SKM-1 treated with dmso at 0.1 percent for 144 hours (cell line): ENCODE results near the gene ADH1C.
"Not testable (repeated sequence)": the region's sequence is repeated elsewhere in the genome, so short reads cannot be mapped to it uniquely, and the experiment has no call there.

Experiments
- DNase-seq: peaks from one replicate; lab custom pipeline; 2025; ENCODE audit not compliant: unreplicated experiment; lab: John Stamatoyannopoulos, UW

ADH1C gene

GRCh38 chr4:99359480-99360204 lies 7.1 kb upstream of the ADH1C start:
- no peak for DNase-seq

DNA sequence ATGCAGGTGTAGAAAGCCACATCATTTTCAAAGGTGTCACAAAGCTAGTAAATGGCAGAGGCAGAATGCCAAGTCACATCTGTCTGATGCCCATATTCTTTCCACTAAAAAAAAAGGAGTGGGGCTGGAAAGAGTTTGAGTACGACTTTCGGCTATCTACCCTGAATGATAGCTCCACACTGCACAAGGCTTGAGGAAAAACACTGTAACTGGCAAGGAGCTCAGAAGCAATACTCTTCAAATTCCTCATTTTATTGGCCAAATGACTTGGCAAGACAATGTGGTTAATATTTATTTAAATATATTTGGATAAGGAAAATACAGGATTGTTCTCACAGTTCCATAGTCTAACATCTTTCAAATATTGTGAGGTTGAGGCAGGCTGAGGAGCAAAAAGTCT lies 5.4 kb upstream of the ADH1C start:
- no peak for DNase-seq

DNA sequence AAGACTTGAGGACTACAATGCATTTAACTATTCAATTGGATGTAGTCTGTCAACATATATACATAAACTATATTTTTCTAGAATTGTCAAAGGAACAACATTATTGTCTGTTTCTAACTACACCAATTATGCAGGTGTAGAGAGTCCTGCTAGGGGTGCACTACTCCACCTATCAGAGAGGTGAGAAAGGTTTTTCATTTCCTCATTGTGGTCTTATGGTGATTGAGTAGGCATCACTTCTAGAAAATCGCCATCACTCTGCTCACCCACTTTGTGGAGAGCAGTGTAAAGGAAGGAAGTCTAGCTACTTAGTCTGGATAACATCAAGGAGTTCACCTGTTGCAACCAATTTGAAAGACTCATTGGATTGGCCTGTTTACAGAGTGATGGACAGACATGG lies 4.4 kb upstream of the ADH1C start:
- DNase-seq, result no peak

DNA sequence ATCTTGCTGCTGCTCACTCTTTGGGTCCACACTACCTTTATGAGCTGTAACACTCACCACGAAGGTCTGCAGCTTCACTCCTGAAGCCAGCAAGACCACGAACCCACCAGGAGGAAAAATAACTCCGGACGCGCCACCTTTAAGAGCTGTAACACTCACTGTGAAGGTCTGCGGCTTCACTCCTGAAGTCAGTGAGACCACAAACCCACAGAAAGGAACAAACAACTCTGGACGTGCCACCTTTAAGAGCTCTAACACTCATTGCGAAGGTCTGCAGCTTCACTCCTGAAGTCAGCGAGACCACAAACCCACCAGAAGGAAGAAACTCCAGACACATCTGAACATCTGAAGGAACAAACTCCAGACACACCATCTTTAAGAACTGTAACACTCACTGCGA lies 3.6 kb upstream of the ADH1C start:
- not testable (repeated sequence) for DNase-seq

DNA sequence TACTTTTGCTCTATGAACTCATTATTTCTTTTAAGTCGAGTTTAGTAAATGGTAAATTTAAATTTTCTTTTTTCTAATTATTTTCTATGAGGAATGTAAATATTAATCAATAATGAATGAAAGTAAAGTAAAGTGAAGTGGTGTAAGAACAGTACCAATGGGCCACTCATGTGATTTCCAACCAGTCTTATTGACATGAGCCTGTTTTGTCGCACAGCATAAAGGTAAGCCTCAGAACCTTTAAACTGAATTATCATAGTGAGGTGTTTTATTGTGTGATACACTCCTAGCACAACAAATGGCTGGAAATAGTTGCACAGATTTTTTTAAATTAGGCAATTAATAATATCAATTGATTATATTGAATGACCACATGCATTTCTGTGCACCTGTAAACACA lies 1.1 kb downstream of the ADH1C start:
- DNase-seq, result no peak

DNA sequence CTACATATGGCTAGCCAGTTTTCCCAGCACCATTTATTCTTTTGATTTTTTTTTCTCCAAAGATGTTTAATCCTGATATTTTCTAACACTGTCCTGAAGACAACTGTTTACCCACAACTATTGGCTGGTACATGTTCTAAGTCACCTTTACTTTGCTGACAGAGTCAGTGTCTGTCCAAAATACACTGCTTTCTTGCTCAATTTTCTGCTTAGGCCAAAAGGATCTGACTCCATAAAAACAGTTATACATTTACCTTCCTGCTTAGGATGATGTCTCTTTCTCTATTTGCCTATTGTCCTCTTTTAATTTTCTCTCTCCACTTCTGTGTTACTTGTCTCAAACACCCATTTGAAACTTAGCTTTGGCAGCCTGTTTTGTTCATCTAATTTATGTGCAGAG lies 3.2 kb downstream of the ADH1C start:
- no peak for DNase-seq

DNA sequence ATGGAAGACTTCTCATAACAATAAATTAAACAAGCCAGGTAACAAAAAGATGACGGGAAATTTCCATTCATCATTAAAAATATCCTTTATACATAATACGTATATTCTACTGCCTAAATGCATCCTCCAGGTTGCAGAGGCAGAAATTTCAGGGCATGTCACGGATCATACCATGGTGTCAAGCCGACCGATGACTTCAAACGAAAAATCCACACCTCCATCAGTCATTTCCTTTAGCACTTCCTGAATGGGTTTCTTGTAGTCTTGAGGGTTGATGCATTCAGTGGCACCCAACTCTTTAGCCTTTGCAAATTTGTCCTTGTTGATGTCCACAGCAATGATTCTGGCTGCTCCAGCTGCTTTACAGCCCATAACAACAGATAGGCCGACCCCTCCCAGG lies 9.9 kb downstream of the ADH1C start:
- not testable (repeated sequence) for DNase-seq

DNA sequence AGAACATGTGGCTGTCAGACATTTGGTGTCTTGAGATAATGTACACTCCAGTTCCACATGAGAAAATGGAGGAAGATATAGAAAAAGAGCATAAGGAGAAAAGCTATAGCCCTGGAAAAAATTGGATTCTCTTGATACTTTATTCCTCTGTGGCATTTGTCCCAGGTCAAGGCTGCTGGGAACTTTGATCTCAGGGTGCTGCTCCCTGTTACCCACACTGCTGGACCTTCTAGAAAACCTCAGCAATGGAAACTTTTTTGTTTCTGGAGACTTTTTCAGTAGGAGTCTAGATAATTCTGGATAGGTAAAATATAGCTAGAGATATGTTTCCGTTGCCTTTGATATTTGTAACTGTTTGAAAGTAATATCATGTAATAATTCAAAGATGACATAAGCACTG lies 11.1 kb downstream of the ADH1C start:
- no peak for DNase-seq

GRCh38 chr4:99339172-99339571 lies 13.4 kb downstream of the ADH1C start:
- DNase-seq, result no peak

DNA sequence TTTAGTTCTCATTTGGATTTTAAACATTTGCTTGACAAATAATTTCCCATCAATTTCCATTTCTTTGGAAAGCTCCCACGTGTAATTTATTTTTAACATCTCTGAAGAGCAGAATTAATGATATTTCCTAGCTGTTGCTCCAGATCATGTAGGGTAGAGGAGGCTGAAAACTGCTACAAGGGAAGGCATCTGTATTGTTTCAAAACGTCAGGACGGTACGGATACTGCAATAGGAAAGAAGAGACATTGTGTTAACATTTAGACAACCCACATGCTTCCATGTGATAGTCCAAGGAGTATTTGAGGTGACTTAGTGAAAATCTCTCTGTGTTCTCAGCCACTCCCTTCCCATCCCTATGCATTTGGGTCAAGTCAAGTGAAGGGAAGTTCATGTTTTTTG lies 16.0 kb downstream of the ADH1C start:
- DNase-seq, result no peak

GRCh38 chr4:99334880-99335279 lies 17.7 kb downstream of the ADH1C start:
- no peak for DNase-seq

- DNase-seq, result no peak
Observed at GRCh38 chr4:99330648-99331047, 21.9 kb downstream of the ADH1C start.

- DNase-seq, result no peak
Observed at GRCh38 chr4:99329876-99330275, 22.7 kb downstream of the ADH1C start.

DNA sequence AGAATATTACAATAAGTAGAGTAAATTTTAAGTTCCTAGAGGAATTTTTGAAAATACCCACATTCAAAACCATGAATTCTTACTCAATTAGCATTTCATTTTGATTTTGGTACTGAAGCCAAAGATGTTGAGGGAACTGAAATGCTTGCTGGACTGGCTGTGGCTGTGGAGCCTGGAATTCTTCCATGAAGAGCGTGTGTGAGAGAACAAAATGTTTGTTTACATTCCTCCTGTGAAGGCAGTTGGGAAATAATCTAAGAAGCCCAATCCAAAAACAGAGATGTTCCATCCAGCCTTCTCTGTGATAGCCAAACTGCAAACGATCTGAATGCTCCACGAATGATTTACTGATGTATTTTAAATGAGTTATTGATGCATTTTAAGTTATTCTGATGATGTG lies 27.6 kb downstream of the ADH1C start:
- no peak for DNase-seq

- no peak for DNase-seq
Observed at GRCh38 chr4:99324361-99324760, 28.2 kb downstream of the ADH1C start.

DNA sequence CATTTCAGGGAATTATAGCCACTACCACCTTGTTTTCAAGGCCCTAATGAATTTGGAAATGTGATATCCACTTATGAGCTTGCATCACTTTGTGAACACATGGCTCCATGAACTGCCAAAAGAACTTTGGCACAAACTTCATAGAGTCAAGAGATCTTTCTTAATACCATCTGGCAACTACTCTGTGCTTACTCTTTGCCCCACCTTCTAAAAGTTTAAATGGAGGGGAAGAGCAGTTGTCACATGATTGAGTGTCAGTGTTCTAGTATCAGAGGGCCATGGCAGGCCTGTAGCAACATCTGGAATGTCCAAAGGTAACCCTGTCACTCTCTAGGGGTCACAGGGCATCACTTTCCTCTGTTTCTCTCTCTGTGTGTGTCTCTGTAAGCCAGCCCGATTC lies 28.8 kb downstream of the ADH1C start:
- no peak for DNase-seq

DNA sequence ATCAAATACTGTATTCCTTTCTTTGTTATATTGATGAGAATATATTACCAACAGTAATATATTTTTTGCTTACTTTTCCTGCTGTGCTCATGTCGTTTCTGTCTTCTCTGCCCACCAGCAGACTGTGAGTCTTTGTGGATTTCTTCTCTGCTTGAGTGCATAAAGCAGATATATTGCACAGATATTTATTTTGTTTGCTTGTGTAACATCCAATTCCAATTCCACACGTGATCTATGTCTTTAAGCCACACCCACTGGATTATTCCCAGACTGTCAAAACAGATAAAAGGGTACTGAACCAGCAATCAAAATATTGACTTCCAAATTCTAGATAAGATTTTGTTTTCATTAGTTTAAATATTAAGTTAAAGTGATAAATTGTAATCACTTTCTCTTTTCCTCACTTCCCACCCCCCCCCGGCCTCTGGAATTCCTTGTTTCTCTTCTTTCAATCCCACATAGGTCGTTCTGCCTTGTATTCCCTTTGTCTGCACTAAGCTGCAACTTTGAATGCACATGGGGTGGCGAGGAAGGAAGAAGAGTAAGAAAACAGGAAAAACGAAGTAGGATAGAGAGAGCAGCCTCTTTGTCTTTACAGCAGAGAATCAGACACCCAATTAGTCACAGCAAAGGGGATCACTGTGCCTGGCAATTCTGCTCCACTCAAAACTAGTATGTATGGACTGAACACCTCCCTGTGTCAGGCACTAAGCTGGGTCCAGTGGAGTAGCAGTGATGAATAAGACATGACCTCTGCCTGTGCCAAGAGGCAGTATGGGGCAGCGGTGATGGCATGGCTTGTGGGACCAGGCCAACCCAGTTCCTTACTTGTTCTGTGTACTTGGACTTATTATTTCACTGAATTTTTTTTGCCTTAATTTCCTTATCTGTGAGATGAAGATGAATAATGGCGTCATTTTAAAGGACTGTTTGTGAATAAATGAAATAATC lies 31.0 kb downstream of the ADH1C start, which contains the start of gene ADH1B:
ADH1B (minus strand) TSS at position 161 of the 951 bp plus-strand sequence; CDS start at position 91, 70 bp downstream.
- DNase-seq, result no peak

GRCh38 chr4:99317811-99318210 lies 34.7 kb downstream of the ADH1C start:
- DNase-seq, result not testable (repeated sequence)

DNA sequence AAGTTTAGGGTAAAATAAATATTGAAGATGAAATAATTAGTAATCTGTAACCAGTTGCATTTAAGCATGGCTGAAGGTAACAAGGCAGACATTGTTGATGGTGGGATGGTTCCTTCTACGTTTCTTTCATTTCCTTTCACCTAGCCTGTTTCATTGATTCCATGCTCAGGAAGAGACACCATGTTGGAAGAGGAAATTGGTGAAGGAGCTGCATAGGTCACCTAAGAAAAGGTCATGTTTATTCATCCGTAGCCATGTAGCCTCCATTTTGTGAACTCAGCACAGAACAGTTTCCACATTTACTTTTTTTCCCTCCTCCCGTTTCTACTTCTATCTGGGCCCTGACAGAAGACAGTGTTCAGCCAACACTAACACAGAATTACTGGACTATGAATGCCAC lies 35.2 kb downstream of the ADH1C start:
- no peak for DNase-seq

DNA sequence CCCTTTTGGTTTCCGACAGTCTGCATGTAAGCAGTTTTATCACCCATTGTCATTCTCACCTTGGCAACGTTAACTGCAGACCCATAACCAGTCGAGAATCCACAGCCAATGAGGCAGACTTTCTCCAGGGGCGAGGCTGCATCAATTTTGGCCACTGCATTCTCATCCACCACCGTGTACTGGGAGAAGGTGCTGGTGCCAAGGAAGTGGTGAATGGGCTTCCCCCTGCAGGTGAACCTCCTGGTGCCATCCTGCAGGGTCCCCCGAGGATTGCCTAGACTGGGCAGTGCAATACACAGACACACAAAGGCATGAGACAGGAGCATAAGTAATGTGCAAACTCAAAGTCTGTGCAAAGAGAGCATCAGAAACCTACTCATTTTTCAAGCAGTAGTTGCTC lies 36.7 kb downstream of the ADH1C start:
- DNase-seq, result no peak

- DNase-seq, result no peak
Observed at GRCh38 chr4:99314211-99314610, 38.3 kb downstream of the ADH1C start.

DNA sequence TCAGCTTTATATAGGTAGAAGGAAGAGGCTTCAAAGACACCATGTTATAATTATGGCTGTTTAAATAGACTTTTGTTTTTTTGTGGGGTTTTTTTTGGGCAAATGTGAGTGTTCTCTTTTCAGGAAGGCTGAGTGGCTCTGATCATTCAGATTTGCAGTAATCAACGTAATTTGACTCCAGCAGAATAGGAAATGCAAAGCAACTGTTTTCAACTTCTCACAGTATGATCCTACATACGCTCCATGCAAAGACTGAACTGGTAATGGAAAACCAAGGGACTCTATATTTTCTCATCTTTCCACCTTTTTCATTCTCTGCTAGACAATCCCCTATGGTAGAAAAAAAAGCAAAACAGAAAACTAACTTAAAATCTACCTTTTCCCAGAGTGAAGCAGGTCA lies 42.2 kb downstream of the ADH1C start:
- no peak for DNase-seq
